Transverse colon (tissue), 4 donors: Measurements from ENCODE around the gene KAT8. TPM values are rescaled to one million over a fixed set of nuclear protein-coding genes. Genes with fewer than 3 reads are reported as not detected.
A peak's percentile ranks its signal among the peaks of the same experiment; 100 is the strongest.

Experiments
- DNase-seq: peaks from one replicate; pipeline ENCODE4 v3.0.0-alpha.2; 2019
- H3K27ac ChIP-seq, 4 donors: fragments of 200-600 bp; sonication (generic); 2 replicates each; pipeline ENCODE4 v1.5.1; 2016 to 2018; ENCODE audit warnings: inconsistent platforms in 4 of 4
- H3K27me3 ChIP-seq: fragments of 200-600 bp; sonication (generic); 2 replicates; pipeline ENCODE4 v1.5.1; 2017; ENCODE audit warnings: inconsistent platforms
- H3K36me3 ChIP-seq, 4 donors: fragments of 200-600 bp; sonication (generic); 2 replicates each; pipeline ENCODE4 v1.5.1; 2017 to 2019; ENCODE audit warnings: inconsistent platforms in 4 of 4
- H3K4me1 ChIP-seq, 4 donors: fragments of 200-600 bp; sonication (generic); 2 replicates each; pipeline ENCODE4 v1.5.1; 2017 to 2020; ENCODE audit warnings: inconsistent platforms in 4 of 4
- H3K4me3 ChIP-seq, 4 donors: fragments of 200-600 bp; sonication (generic); 1 replicate in 1 of 4; 2 replicates in 3 of 4; pipeline versions ENCODE4 v1.5.1 to v1.6.1; 2017 to 2019; ENCODE audit warnings: inconsistent platforms in 4 of 4
- H3K9me3 ChIP-seq, 2 donors: fragments of 200-600 bp; sonication (generic); 2 replicates each; pipeline ENCODE4 v1.5.1; 2017 to 2019; ENCODE audit warnings: inconsistent platforms in 2 of 2
- CTCF ChIP-seq, 5 experiments: fragments of 200-600 bp in 3 of 5; fragments of 450-650 bp in 2 of 5; sonication (generic) in 3 of 5; IDR thresholded peaks; 1 replicate in 2 of 5; 2 replicates in 3 of 5; pipeline ENCODE4 v1.5.1; 2016 to 2017; ENCODE audit warnings: antibody characterized with exemption in 5 of 5, inconsistent platforms in 3 of 5, mild to moderate bottlenecking in 2 of 5, moderate library complexity in 1 of 5
- EP300 ChIP-seq: sonication (generic); formaldehyde crosslinking; IDR thresholded peaks from one replicate; pipeline ENCODE4 v1.6.1; 2017; ENCODE audit warnings: antibody characterized with exemption, low read depth
- POLR2A ChIP-seq: fragments of 450-650 bp; IDR thresholded peaks from one replicate; pipeline ENCODE4 v1.6.1; 2016; ENCODE audit warnings: antibody characterized with exemption, mild to moderate bottlenecking, moderate library complexity
- POLR2AphosphoS5 ChIP-seq, 3 donors: sonication (generic); formaldehyde crosslinking; IDR thresholded peaks; one replicate each; pipeline ENCODE4 v1.6.1; 2016; ENCODE audit warnings: antibody characterized with exemption in 3 of 3
- WGBS, 2 donors: methylation state at CpG; one replicate each; pipeline ENCODE4 v1.1.5; 2018; ENCODE audit warnings: low coverage in 1 of 2; 5-methylcytosine and 5-hydroxymethylcytosine counted together
- in situ Hi-C, 4 donors: fragments of 200-750 bp; cut with MboI; loops; one replicate each; pipeline versions ENCODE4 v1.15.0 to v1.15.1; 2017; ENCODE audit warnings: low sequenced_read_pairs in 3 of 4, low pct_ligation_motif_present in 1 of 4, low pct_unique_long_range_greater_than_20kb in 1 of 4
- intact Hi-C: fragments of 100-400 bp; cut with DNase I; formaldehyde crosslinking; loops from one replicate; pipeline ENCODE4 v1.15.1; 2023; ENCODE audit warnings: low total_unique reads
- total RNA-seq, 4 donors: library from RNA; depleted of rRNA; stranded (reverse); fragments of >200 nt; gene quantifications; one replicate each; pipeline ENCODE4 v1.1.0, GENCODE V29; 2016

Gene KAT8
- total RNA-seq, 4 donors from 2014 or later: 61.0 to 93.5 (median 62.1) TPM

- Histone ChIP-seq H3K27me3 (no peaks in the 10 kb centered on the region), H3K36me3 (no peaks in the 10 kb centered on the region), H3K4me1 (peaks cover 6 to 24% (median 18%) of the 10 kb centered on the region in 4 donors), H3K27ac (no peak overlapping the region), H3K9me3 (no peaks in the 10 kb centered on the region), H3K4me3 (no peak overlapping the region)
- no peak for DNase-seq
- WGBS, 2 donors: 92 to 95% methylated on average over 3 to 5 of the region's 5 CpGs
- TF ChIP-seq POLR2A: no peak
- TF ChIP-seq EP300: no peak
- TF ChIP-seq CTCF (IDR thresholded peaks at IDR 0.05): no peak
- TF ChIP-seq POLR2AphosphoS5 (IDR thresholded peaks at IDR 0.05): no peak
- in situ Hi-C loops: loop anchor here in 1 of 4 donors (10.0 kb wide), 1 partner anchor 108 kb away; the partner anchor contains the start of gene HSD3B7
- intact Hi-C loops: loop anchor here (1.0 kb wide), 1 partner anchor 26 kb away; no protein-coding TSS in a partner anchor
Measured at GRCh38 chr16:31092330-31092729, 25.1 kb upstream of the KAT8 start.

GRCh38 chr16:31093132-31093703 lies 24.2 kb upstream of the KAT8 start:
- TF ChIP-seq POLR2A: no peak
- Histone ChIP-seq H3K36me3 (no peaks in the 10 kb centered on the region), H3K27me3 (no peaks in the 10 kb centered on the region), H3K4me1 (peaks cover 6 to 24% (median 18%) of the 10 kb centered on the region in 4 donors), H3K4me3 (peak overlapping the region in 2 of 4 donors; percentile 67), H3K9me3 (no peaks in the 10 kb centered on the region), H3K27ac (peak overlapping the region in 1 of 4 donors; percentile 17)
- intact Hi-C loops (no loop called here), in situ Hi-C loops (loop anchor here in 1 of 4 donors (10.0 kb wide), 1 partner anchor 108 kb away; the partner anchor contains the start of gene HSD3B7)
- WGBS, 2 donors: 34 to 38% methylated on average over 5 to 17 of the region's 17 CpGs
- DNase-seq: peak; percentile 33

- H3K27me3 ChIP-seq: no peaks in the 10 kb centered on the region
- TF ChIP-seq POLR2AphosphoS5 (IDR thresholded peaks at IDR 0.05): no peak
- TF ChIP-seq POLR2A: no peak
- no peak for TF ChIP-seq EP300
- no peak for TF ChIP-seq CTCF (IDR thresholded peaks at IDR 0.05)
- in situ Hi-C loops (loop anchor here in 1 of 4 donors (10.0 kb wide), 1 partner anchor 109 kb away; the partner anchor contains the start of gene HSD3B7), intact Hi-C loops (no loop called here)
- no peak for DNase-seq
- H3K9me3 ChIP-seq: no peaks in the 10 kb centered on the region
- H3K4me3 ChIP-seq: peak overlapping the region; percentile 60 to 77 (median 67)
- H3K4me1 ChIP-seq: peaks cover 6 to 24% (median 18%) of the 10 kb centered on the region in 4 donors
- 0 to 2% methylated on average over 14 to 20 of the region's 20 CpGs for WGBS, 2 donors
- H3K36me3 ChIP-seq: no peaks in the 10 kb centered on the region
- H3K27ac ChIP-seq: peak overlapping the region; percentile 85 to 98 (median 94)
Measured at GRCh38 chr16:31094088-31094423, 23.4 kb upstream of the KAT8 start.

GRCh38 chr16:31094424-31095120 lies 22.9 kb upstream of the KAT8 start, which contains the start of gene VKORC1:
Gene VKORC1, minus strand, starts transcription at chr16:31094797. Its CDS starts 68 bp downstream, at chr16:31094729.
- intact Hi-C loops: no loop called here
- DNase-seq: peak; percentile 96
- Histone ChIP-seq H3K27ac (peak within 1 kb of the TSS; percentile 85 to 98 (median 94)), H3K9me3 (no peaks in the 10 kb centered on the region), H3K27me3 (no peaks in the 10 kb centered on the region), H3K4me3 (peak within 1 kb of the TSS; percentile 60 to 77 (median 67)), H3K4me1 (peaks cover 6 to 24% (median 18%) of the 10 kb centered on the region in 4 donors), H3K36me3 (no peaks in the 10 kb centered on the region)
- TF ChIP-seq EP300 (no peak), POLR2AphosphoS5 (IDR thresholded peaks at IDR 0.05) (peak; percentile 77 to 88 (median 80)), CTCF (IDR thresholded peaks at IDR 0.05) (peak in 1 of 5 experiments; percentile 14), POLR2A (peak; percentile 61)
- in situ Hi-C loops: loop anchor here in 1 of 4 donors (10.0 kb wide), 1 partner anchor 110 kb away; the partner anchor contains the start of gene HSD3B7
- whole genome bisulfite sequencing, 2 donors: 0% methylated on average over 57 of the region's 69 CpGs; no CpG with 5 or more reads in 1 of the 2 donors
